Activated CD4-positive, alpha-beta T cell treated with anti-CD3 and anti-CD28 coated beads, Interleukin-2, Interleukin-4, amounts not matched to agents 100 ng/mL and 50 ng/mL, durations not matched to agents 16 hours and 8 hours (primary cell): ENCODE data around the gene IL33.
A peak's percentile ranks its signal among the peaks of the same experiment; 100 is the strongest.

ENCODE experiments used
- DNase-seq: peaks from one replicate; pipeline ENCODE4 v3.0.0-alpha.2; 2020; ENCODE audit warnings: low spot score

IL33 gene

GRCh38 chr9:6302417-6302816 lies 86.8 kb downstream of the IL33 start:
- DNase-seq = no peak

DNA sequence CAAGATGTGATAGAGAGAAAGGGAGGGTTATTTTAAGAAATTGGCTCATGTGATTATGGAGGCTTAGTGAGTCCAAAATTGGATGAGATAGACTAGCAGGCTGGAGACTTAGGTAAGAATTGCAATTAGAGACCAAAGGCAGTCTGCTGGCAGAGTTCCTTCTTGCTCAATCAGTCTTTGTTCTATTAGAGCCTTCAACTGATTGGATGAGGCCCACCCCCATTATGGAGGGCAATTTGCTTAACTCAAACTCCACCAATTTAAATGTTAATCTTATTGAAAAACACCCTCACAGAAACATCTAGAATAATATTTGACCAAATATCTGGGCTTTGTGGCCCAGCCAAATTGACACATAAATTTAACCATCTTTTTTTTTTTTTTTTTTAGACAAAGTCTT lies 88.6 kb downstream of the IL33 start:
- DNase-seq = no peak

DNA sequence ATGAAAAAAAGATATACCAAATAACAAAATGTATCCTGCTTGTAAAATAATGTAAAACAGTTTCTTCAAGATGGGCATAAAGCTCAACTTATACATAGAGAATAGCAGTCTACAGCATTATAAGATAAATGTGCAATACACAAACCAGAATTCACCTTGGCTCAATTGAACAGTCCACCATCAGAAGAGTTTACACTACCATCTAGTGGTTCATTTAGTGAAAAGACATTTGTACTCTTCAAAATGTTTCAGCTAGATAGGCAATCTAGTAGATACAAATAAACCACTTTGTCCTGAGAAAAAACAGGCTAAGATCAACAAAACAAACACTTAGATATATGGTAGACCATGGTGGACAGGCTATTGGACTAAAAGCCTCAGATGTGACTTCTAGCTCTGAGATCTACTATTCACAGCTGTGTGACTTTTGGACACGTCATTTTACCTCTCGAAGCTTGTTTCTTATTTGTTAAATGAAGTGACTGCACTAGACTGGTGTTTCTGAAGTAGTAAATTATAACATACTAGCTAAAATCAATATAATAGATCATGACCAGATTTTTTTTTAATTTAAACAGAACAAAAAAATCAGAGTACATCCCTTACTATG lies 90.5 kb downstream of the IL33 start:
- DNase-seq = peak; percentile 20
